Bronchial epithelial cell (primary cell): Measurements from ENCODE around the gene PPIC. TPM values are rescaled to one million over a fixed set of nuclear protein-coding genes. Genes with fewer than 3 reads are reported as not detected.
A peak's percentile ranks its signal among the peaks of the same experiment; 100 is the strongest.

Source experiments
- DNase-seq: peaks from one replicate; pipeline ENCODE4 v3.0.0-alpha.2; 2010; ENCODE audit warnings: low read depth
- FAIRE-seq: peaks from 2 replicates; lab custom pipeline; 2011; peaks lifted over from hg19 to GRCh38; lab: Jason Lieb, UNC
- H3K27me3 ChIP-seq: 2 replicates; pipeline ENCODE4 v1.5.1; 2011; ENCODE audit warnings: low read length; ENCODE audit not compliant: control insufficient read depth, insufficient read depth
- H3K36me3 ChIP-seq: 2 replicates; pipeline ENCODE4 v1.5.1; 2011; ENCODE audit warnings: low read length; ENCODE audit not compliant: control insufficient read depth, insufficient read depth
- H3K4me3 ChIP-seq: 2 replicates; pipeline ENCODE4 v1.5.1; 2011; ENCODE audit warnings: mild to moderate bottlenecking, low read depth, low read length, control low read depth
- total RNA-seq: library from RNA; depleted of rRNA; stranded (reverse); fragments of >200 nt; gene quantifications from 2 replicates; pipeline ENCODE4 v1.2.1, GENCODE V29; 2014
- TF ChIP-seq, protein P1 (sequence below): IDR thresholded peaks from 2 replicates; pipeline ENCODE4 v1.5.1; 2011; ENCODE audit warnings: mild to moderate bottlenecking, moderate library complexity, low read length, control low read depth, inconsistent platforms; ENCODE audit not compliant: insufficient read depth, severe bottlenecking

Gene PPIC
- total RNA-seq, 1 donor from 2014 or later, result 45.0 TPM

- DNase-seq (no peak), FAIRE-seq (no peak)
- Histone ChIP-seq H3K27me3 (no peaks in the 10 kb centered on the region), H3K4me3 (no peak overlapping the region), H3K36me3 (no peaks in the 10 kb centered on the region)
- TF ChIP-seq, protein P1, sequence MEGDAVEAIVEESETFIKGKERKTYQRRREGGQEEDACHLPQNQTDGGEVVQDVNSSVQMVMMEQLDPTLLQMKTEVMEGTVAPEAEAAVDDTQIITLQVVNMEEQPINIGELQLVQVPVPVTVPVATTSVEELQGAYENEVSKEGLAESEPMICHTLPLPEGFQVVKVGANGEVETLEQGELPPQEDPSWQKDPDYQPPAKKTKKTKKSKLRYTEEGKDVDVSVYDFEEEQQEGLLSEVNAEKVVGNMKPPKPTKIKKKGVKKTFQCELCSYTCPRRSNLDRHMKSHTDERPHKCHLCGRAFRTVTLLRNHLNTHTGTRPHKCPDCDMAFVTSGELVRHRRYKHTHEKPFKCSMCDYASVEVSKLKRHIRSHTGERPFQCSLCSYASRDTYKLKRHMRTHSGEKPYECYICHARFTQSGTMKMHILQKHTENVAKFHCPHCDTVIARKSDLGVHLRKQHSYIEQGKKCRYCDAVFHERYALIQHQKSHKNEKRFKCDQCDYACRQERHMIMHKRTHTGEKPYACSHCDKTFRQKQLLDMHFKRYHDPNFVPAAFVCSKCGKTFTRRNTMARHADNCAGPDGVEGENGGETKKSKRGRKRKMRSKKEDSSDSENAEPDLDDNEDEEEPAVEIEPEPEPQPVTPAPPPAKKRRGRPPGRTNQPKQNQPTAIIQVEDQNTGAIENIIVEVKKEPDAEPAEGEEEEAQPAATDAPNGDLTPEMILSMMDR, result no peak
Observed at GRCh38 chr5:123007182-123007581, 29.3 kb downstream of the PPIC start.

- H3K36me3 ChIP-seq, result peaks cover 2% of the 10 kb centered on the region
- no peaks in the 10 kb centered on the region for H3K27me3 ChIP-seq
- H3K4me3 ChIP-seq, result no peak overlapping the region
- FAIRE-seq (no peak), DNase-seq (no peak)
- TF ChIP-seq, protein P1, result no peak
Observed at GRCh38 chr5:123001808-123002207, 34.7 kb downstream of the PPIC start.

- H3K27me3 ChIP-seq, result no peaks in the 10 kb centered on the region
- TF ChIP-seq, protein P1, result no peak
- FAIRE-seq (no peak), DNase-seq (no peak)
- H3K36me3 ChIP-seq, result peaks cover 2% of the 10 kb centered on the region
- H3K4me3 ChIP-seq, result no peak overlapping the region
Observed at GRCh38 chr5:123000731-123001130, 35.8 kb downstream of the PPIC start.

DNA sequence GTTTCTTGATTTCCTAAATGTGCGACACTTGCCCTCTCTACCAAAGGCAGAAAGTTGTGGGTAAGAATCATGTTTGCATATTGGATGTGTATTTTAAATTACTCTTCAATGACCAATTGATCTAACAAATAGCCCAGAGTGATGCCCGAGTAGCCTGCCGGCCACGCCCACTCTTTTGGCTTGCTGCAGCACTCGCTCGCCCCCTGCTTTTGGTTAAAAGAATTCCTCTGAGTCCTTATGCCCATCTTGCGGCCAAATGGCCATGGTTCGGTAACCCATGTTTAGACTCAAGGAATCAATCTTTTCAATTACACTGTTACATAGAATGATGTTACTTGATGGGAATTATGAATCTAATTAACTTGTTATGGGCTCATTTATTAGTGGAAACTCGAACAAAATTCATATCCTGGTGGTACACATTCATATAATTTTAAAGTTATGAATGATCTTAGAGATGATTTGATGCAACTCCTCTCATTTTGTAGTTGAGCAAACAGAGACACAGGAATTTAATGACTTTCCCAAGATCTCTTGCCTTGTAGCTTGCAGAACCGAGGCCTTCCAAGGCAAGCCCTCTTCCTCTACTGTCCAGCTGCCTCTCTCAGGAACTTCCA, 36.5 kb downstream of the PPIC start:
- Histone ChIP-seq H3K27me3 (no peaks in the 10 kb centered on the region), H3K36me3 (peaks cover 2% of the 10 kb centered on the region), H3K4me3 (no peak overlapping the region)
- FAIRE-seq (no peak), DNase-seq (peak; percentile 7)
- TF ChIP-seq, protein P1, result peak; percentile 23

GRCh38 chr5:122997294-122997693, 39.2 kb downstream of the PPIC start:
- FAIRE-seq (no peak), DNase-seq (no peak)
- TF ChIP-seq, protein P1, result no peak
- H3K36me3 ChIP-seq, result peaks cover 2% of the 10 kb centered on the region
- H3K27me3 ChIP-seq, result no peaks in the 10 kb centered on the region
- no peak overlapping the region for H3K4me3 ChIP-seq

GRCh38 chr5:122996091-122996490, 40.4 kb downstream of the PPIC start:
- H3K27me3 ChIP-seq, result no peaks in the 10 kb centered on the region
- FAIRE-seq (no peak), DNase-seq (no peak)
- peaks cover 2% of the 10 kb centered on the region for H3K36me3 ChIP-seq
- TF ChIP-seq, protein P1, result no peak
- no peak overlapping the region for H3K4me3 ChIP-seq
